HepG2 (cell line): ENCODE results near the gene PMM2. TPM values are rescaled to one million over a fixed set of nuclear protein-coding genes. Genes with fewer than 3 reads are reported as not detected.

ENCODE experiments used
- FOSL2 ChIP-seq: sonication (generic); formaldehyde crosslinking; IDR thresholded peaks from 2 replicates; pipeline ENCODE4 v1.4.0; 2020; ENCODE audit warnings: missing genetic modification reagents
- KLF16 ChIP-seq, 2 experiments: sonication (generic) in 1 of 2; formaldehyde crosslinking in 1 of 2; IDR thresholded peaks; 2 replicates each; pipeline versions ENCODE4 v1.6.1 to v1.8.0; 2016 to 2023; ENCODE audit warnings: missing genetic modification reagents in 2 of 2, missing compliant biosample characterization in 1 of 2
- MED8 ChIP-seq: sonication (generic); formaldehyde crosslinking; IDR thresholded peaks from 2 replicates; pipeline ENCODE4 v1.8.1; 2023; ENCODE audit warnings: mild to moderate bottlenecking, missing genetic modification reagents; ENCODE audit not compliant: insufficient replicate concordance
- MIXL1 ChIP-seq: IDR thresholded peaks from 2 replicates; pipeline ENCODE4 v1.6.1; 2016
- MXD1 ChIP-seq: sonication (generic); formaldehyde crosslinking; IDR thresholded peaks from 2 replicates; pipeline ENCODE4 v1.4.0; 2020; ENCODE audit warnings: mild to moderate bottlenecking, missing genetic modification reagents
- PHF5A ChIP-seq: IDR thresholded peaks from one replicate; pipeline ENCODE4 v1.6.1; 2018; ENCODE audit warnings: low read depth, missing genetic modification reagents; ENCODE audit not compliant: unreplicated experiment
- POLR2AphosphoS2 ChIP-seq: IDR thresholded peaks from 2 replicates; pipeline ENCODE4 v1.6.1; 2011; ENCODE audit warnings: low read depth, low read length, improper control_type of control experiment
- REST ChIP-seq, 2 experiments: IDR thresholded peaks; 2 replicates each; pipeline ENCODE4 v1.6.1; 2011 to 2012; ENCODE audit warnings: low read length in 2 of 2, borderline replicate concordance in 1 of 2, low read depth in 1 of 2, mild to moderate bottlenecking in 1 of 2, moderate library complexity in 1 of 2
- TMF1 ChIP-seq: sonication (generic); formaldehyde crosslinking; IDR thresholded peaks from 2 replicates; pipeline ENCODE4 v1.8.1; 2022; ENCODE audit warnings: low read depth, missing genetic modification reagents
- TOE1 ChIP-seq: sonication (generic); formaldehyde crosslinking; IDR thresholded peaks from 2 replicates; pipeline ENCODE4 v1.4.0; 2020; ENCODE audit warnings: mild to moderate bottlenecking, missing genetic modification reagents
- TRIM22 ChIP-seq: fragments of 450-650 bp; IDR thresholded peaks from 2 replicates; pipeline ENCODE4 v1.6.1; 2017
- WIZ ChIP-seq: sonication (generic); formaldehyde crosslinking; IDR thresholded peaks from 2 replicates; pipeline ENCODE4 v1.5.1; 2020; ENCODE audit warnings: mild to moderate bottlenecking, missing genetic modification reagents
- ZNF350 ChIP-seq: sonication (generic); formaldehyde crosslinking; IDR thresholded peaks from 2 replicates; pipeline ENCODE4 v1.4.0; 2020; ENCODE audit warnings: mild to moderate bottlenecking, low read depth, missing genetic modification reagents, borderline replicate concordance
- ZNF549 ChIP-seq: sonication (generic); formaldehyde crosslinking; IDR thresholded peaks from 2 replicates; pipeline ENCODE4 v1.5.0; 2020; ENCODE audit warnings: missing genetic modification reagents
- ZNF646 ChIP-seq: sonication (generic); formaldehyde crosslinking; IDR thresholded peaks from 2 replicates; pipeline ENCODE4 v1.9.0; 2021; ENCODE audit warnings: mild to moderate bottlenecking, missing genetic modification reagents
- ZNF761 ChIP-seq: sonication (generic); formaldehyde crosslinking; conservative IDR thresholded peaks from 2 replicates; pipeline ENCODE4 v1.4.0; 2020; ENCODE audit warnings: mild to moderate bottlenecking, missing genetic modification reagents
- ZNF776 ChIP-seq: sonication (generic); formaldehyde crosslinking; IDR thresholded peaks from 2 replicates; pipeline ENCODE4 v1.4.0; 2020; ENCODE audit warnings: mild to moderate bottlenecking, missing genetic modification reagents
- polyA plus RNA-seq, 8 experiments: library from polyadenylated mRNA; depleted of rRNA in 3 of 8; stranded (reverse) in 7 of 8; unstranded in 1 of 8; fragments of >200 nt; fragmentation: Illumina TruSeq in 4 of 8; extraction: Trizol in 4 of 8; gene quantifications; 2 replicates each; pipeline versions ENCODE4 v1.2.1 to v1.2.3, GENCODE V29; 2011 to 2016; ENCODE audit warnings: low read depth in 4 of 8, missing spikeins in 1 of 8, mixed read lengths in 1 of 8; ENCODE audit not compliant: insufficient read depth in 1 of 8
- total RNA-seq, 5 experiments: library from RNA; depleted of rRNA; stranded (reverse); fragments of >200 nt; fragmentation: Illumina TruSeq; extraction: Trizol; gene quantifications; 2 replicates each; pipeline ENCODE4 v1.2.3, GENCODE V29; 2016; ENCODE audit warnings: low read depth in 1 of 5

The PMM2 gene
- total and polyA plus RNA-seq, 2 of the 13 experiments (the other 11 are each of a cell fraction or from before 2014, with no cell fraction given): 52.2 to 93.7 TPM

- no peak; the same call in 1 of the 2 replicates for TF ChIP-seq ZNF350 (CRISPR knock-in tag)
- TF ChIP-seq FOSL2 (CRISPR knock-in tag): no peak
- TF ChIP-seq PHF5A (CRISPR knock-in tag): peak; percentile 22
- TF ChIP-seq KLF16 (CRISPR knock-in tag; IDR thresholded peaks at IDR 0.05): peak in 1 of 2 experiments; percentile 22; a peak in 1 of 4 replicates
- no peak for TF ChIP-seq ZNF646 (CRISPR knock-in tag)
- 0 out of 2 replicates have a peak, but pooled peaks have one; percentile 23 for TF ChIP-seq WIZ
- no peak for TF ChIP-seq MED8 (CRISPR knock-in tag)
- peak; percentile 48; the same call in 1 of the 2 replicates for TF ChIP-seq ZNF761 (CRISPR knock-in tag)
- no peak for TF ChIP-seq MIXL1 (CRISPR knock-in tag)
- no peak for TF ChIP-seq REST (IDR thresholded peaks at IDR 0.05; ENCODE audit: borderline replicate concordance in 1 of 2, low read depth in 1 of 2, low read length in 2 of 2)
- TF ChIP-seq TMF1 (CRISPR knock-in tag): 0 out of 2 replicates have a peak, but pooled peaks have one; percentile 9
- TF ChIP-seq POLR2AphosphoS2: no peak
- no peak for TF ChIP-seq ZNF776
- no peak; the same call in 1 of the 2 replicates for TF ChIP-seq TOE1 (CRISPR knock-in tag)
- TF ChIP-seq MXD1: no peak; the same call in 1 of the 2 replicates
- no peak for TF ChIP-seq ZNF549 (CRISPR knock-in tag)
- TF ChIP-seq TRIM22: no peak
Measured at GRCh38 chr16:8869212-8869987, 71.8 kb downstream of the PMM2 start (continued).
